Breast epithelium (tissue), 4 donors: ENCODE measurements around the gene ST7. TPM values are rescaled to one million over a fixed set of nuclear protein-coding genes. Genes with fewer than 3 reads are reported as not detected.

ENCODE experiments used
- DNase-seq, 2 donors: peaks; one replicate each; pipeline ENCODE4 v3.0.0-alpha.2; 2019; ENCODE audit warnings: low spot score in 2 of 2
- H3K27ac ChIP-seq, 2 donors: fragments of 200-600 bp; sonication (generic) in 1 of 2; one replicate each; pipeline ENCODE4 v1.5.1; 2016 to 2019; ENCODE audit warnings: mild to moderate bottlenecking in 1 of 2
- H3K27me3 ChIP-seq, 2 donors: fragments of 200-600 bp; sonication (generic) in 1 of 2; one replicate each; pipeline versions ENCODE4 v1.5.1 to v1.6.0; 2017 to 2019; ENCODE audit warnings: control low read depth in 1 of 2, mild to moderate bottlenecking in 1 of 2
- H3K36me3 ChIP-seq: fragments of 200-600 bp; one replicate; pipeline ENCODE4 v1.5.1; 2019
- H3K4me1 ChIP-seq, 2 donors: fragments of 200-600 bp; sonication (generic); one replicate each; pipeline ENCODE4 v1.5.1; 2016 to 2019; ENCODE audit warnings: control low read depth in 1 of 2
- H3K4me3 ChIP-seq, 3 donors: fragments of 200-600 bp; sonication (generic); 1 replicate in 2 of 3; 2 replicates in 1 of 3; pipeline ENCODE4 v1.5.1; 2016 to 2019; ENCODE audit warnings: mild to moderate bottlenecking in 3 of 3, moderate library complexity in 2 of 3
- H3K9me3 ChIP-seq, 2 donors: fragments of 200-600 bp; sonication (generic) in 1 of 2; one replicate each; pipeline ENCODE4 v1.5.1; 2016 to 2019; ENCODE audit warnings: control low read depth in 1 of 2
- POLR2A ChIP-seq: fragments of 450-650 bp; IDR thresholded peaks from one replicate; pipeline ENCODE4 v1.6.1; 2016; ENCODE audit warnings: antibody characterized with exemption, mild to moderate bottlenecking, moderate library complexity
- POLR2AphosphoS5 ChIP-seq, 3 donors: sonication (generic); formaldehyde crosslinking; IDR thresholded peaks; one replicate each; pipeline ENCODE4 v1.6.1; 2017; ENCODE audit warnings: antibody characterized with exemption in 3 of 3
- intact Hi-C: fragments of 100-400 bp; cut with DNase I; formaldehyde crosslinking; loops from one replicate; pipeline ENCODE4 v1.15.1; 2023; ENCODE audit warnings: low total_unique reads
- total RNA-seq, 3 donors: library from RNA; depleted of rRNA; stranded (reverse); fragments of >200 nt; gene quantifications; one replicate each; pipeline ENCODE4 v1.1.0, GENCODE V29; 2016
- TF ChIP-seq, protein P1 (sequence below), 3 donors: fragments of 450-650 bp; IDR thresholded peaks; one replicate each; pipeline ENCODE4 v1.5.1; 2016 to 2017; ENCODE audit warnings: antibody characterized with exemption in 3 of 3, mild to moderate bottlenecking in 3 of 3, moderate library complexity in 3 of 3

Gene ST7
- total RNA-seq, 3 donors from 2014 or later = 24.3 to 41.4 (median 27.5) TPM

DNA sequence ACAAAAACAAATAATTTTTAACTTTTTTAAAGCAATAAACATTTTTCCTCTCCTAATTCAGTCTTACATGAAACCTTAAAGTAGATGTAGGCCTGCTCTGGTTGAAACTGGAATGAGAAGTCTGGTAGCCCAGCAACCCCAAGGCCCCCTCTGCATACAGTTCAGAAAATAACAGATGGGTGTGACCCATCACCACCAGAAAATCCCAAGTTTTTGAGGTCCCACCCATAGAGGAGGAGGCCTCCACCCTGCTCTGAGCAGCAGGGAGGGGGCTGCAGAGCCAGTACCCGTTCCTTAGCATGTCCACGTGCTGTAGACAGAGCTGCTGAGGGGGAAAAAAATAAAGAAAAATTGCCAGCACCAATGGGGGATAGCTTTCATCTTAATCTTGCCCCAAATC, 246.8 kb downstream of the ST7 start:
- Histone ChIP-seq H3K4me1 (no peaks in the 10 kb centered on the region), H3K9me3 (no peaks in the 10 kb centered on the region), H3K27me3 (no peaks in the 10 kb centered on the region), H3K36me3 (no peaks in the 10 kb centered on the region), H3K4me3 (no peak overlapping the region), H3K27ac (no peak overlapping the region)
- TF ChIP-seq, protein P1, sequence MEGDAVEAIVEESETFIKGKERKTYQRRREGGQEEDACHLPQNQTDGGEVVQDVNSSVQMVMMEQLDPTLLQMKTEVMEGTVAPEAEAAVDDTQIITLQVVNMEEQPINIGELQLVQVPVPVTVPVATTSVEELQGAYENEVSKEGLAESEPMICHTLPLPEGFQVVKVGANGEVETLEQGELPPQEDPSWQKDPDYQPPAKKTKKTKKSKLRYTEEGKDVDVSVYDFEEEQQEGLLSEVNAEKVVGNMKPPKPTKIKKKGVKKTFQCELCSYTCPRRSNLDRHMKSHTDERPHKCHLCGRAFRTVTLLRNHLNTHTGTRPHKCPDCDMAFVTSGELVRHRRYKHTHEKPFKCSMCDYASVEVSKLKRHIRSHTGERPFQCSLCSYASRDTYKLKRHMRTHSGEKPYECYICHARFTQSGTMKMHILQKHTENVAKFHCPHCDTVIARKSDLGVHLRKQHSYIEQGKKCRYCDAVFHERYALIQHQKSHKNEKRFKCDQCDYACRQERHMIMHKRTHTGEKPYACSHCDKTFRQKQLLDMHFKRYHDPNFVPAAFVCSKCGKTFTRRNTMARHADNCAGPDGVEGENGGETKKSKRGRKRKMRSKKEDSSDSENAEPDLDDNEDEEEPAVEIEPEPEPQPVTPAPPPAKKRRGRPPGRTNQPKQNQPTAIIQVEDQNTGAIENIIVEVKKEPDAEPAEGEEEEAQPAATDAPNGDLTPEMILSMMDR (IDR thresholded peaks at IDR 0.05) = no peak
- TF ChIP-seq POLR2A (no peak), POLR2AphosphoS5 (IDR thresholded peaks at IDR 0.05) (no peak)
- DNase-seq = no peak
- intact Hi-C loops = no loop called here

DNA sequence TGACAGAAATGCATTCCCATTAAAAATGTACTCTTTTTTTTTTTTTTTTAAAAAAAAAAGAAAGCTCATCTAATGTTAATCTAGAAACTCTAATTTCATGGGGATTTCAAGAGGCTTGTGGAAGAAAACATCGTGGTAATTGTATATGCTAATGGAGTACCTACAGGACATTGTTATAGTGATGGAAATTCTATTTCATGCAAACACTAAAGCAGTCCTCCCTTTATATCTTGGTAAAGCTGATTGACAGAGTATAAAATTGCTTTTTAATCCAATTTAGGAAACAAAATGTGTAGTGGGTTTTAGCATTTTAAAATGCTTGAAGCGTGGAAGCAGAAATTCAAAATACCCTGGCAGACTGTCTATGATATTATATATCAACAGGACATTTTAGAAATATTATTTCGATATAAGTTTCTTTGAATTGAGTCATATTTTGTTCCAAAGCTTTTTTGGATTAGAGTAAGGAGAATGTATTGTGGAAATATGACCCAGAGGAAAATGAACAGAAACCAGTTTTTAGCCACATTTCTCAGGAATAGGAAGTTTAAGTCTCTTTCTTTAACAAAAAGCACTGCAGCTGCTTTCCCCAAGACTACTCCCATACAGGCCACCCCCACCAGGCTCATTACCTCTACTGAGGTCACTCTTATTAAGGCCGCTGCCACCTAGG, 247.6 kb downstream of the ST7 start:
- TF ChIP-seq, protein P1 (IDR thresholded peaks at IDR 0.05) = no peak
- no peak for TF ChIP-seq POLR2A
- no peak for TF ChIP-seq POLR2AphosphoS5 (IDR thresholded peaks at IDR 0.05)
- no peaks in the 10 kb centered on the region for H3K36me3 ChIP-seq
- no peak overlapping the region for H3K4me3 ChIP-seq
- no peak overlapping the region for H3K27ac ChIP-seq
- H3K4me1 ChIP-seq = no peaks in the 10 kb centered on the region
- no peaks in the 10 kb centered on the region for H3K27me3 ChIP-seq
- no peaks in the 10 kb centered on the region for H3K9me3 ChIP-seq
- intact Hi-C loops = no loop called here
- DNase-seq = no peak

DNA sequence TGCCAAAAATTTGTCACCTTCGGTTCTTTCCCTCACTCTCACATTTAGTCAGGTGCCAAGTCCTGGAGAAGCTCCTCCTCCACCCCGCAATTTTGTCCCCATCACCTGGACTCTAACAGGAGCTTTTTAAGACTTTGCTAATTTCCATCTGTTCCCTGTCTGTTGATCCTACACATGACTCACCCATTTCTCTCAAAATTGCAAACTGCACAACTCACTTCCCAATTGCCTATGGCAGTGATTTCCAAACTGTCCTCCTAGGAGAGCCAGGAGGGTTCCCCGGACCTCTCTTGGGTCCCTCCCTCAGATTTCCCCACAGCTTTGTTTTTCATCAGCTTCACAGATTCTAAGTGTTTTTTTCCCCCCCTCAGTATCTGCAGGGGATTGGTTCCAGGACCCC, 249.2 kb downstream of the ST7 start:
- intact Hi-C loops = no loop called here
- H3K27me3 ChIP-seq = no peaks in the 10 kb centered on the region
- TF ChIP-seq POLR2AphosphoS5 (IDR thresholded peaks at IDR 0.05) (no peak), POLR2A (no peak)
- TF ChIP-seq, protein P1 (IDR thresholded peaks at IDR 0.05) = no peak
- H3K36me3 ChIP-seq = no peaks in the 10 kb centered on the region
- H3K27ac ChIP-seq = no peak overlapping the region
- no peaks in the 10 kb centered on the region for H3K9me3 ChIP-seq
- no peak overlapping the region for H3K4me3 ChIP-seq
- no peaks in the 10 kb centered on the region for H3K4me1 ChIP-seq
- DNase-seq = no peak

DNA sequence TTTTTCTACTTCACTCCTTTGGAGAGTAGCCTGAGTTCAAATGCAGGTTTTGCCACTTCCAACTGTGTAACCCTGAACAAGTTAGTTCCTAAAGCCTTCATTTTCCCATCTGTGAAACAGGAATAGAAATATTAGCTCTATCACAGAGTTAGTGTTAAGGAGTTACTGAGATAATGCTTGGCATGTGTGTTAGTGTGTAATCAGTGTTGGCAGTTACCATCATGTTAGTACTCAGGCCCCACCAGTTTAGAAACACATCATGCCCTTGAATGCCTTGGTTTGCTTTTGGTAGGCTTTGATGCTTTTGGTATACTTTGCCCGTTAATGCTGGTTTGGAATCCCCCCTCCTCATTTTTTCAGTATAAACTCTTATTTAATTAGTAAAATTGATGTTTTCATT, 249.9 kb downstream of the ST7 start:
- TF ChIP-seq POLR2AphosphoS5 (IDR thresholded peaks at IDR 0.05) (no peak), POLR2A (no peak)
- TF ChIP-seq, protein P1 (IDR thresholded peaks at IDR 0.05) = no peak
- intact Hi-C loops = no loop called here
- H3K27me3 ChIP-seq = no peaks in the 10 kb centered on the region
- no peaks in the 10 kb centered on the region for H3K36me3 ChIP-seq
- no peak for DNase-seq
- H3K4me3 ChIP-seq = no peak overlapping the region
- H3K27ac ChIP-seq = no peak overlapping the region
- H3K9me3 ChIP-seq = no peaks in the 10 kb centered on the region
- H3K4me1 ChIP-seq = no peaks in the 10 kb centered on the region

DNA sequence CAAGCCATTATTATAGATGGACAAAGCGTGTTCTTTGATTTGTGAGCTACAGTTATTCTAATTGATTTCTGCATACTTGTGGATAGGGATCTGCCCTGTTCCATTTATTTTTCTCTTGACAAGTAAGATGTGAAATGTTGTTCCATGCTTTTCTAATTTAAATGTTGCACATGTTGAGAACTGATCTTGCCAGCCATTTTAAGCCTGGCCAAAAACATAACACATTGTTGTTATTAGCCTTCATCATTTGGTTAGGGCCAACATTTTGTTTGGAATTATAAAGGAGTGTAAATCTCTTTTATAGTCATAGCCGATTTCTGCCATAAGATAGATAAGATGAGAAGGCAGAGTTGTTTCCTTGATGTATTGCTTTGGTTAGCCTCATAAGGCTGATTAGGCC, 252.6 kb downstream of the ST7 start:
- no peak overlapping the region for H3K4me3 ChIP-seq
- no peaks in the 10 kb centered on the region for H3K9me3 ChIP-seq
- intact Hi-C loops = no loop called here
- no peak for DNase-seq
- no peak overlapping the region for H3K27ac ChIP-seq
- H3K27me3 ChIP-seq = no peaks in the 10 kb centered on the region
- no peaks in the 10 kb centered on the region for H3K4me1 ChIP-seq
- H3K36me3 ChIP-seq = no peaks in the 10 kb centered on the region
- TF ChIP-seq POLR2A = no peak
- no peak for TF ChIP-seq POLR2AphosphoS5 (IDR thresholded peaks at IDR 0.05)
- TF ChIP-seq, protein P1 (IDR thresholded peaks at IDR 0.05) = no peak
